ENCODE results near the gene LAMA1. TPM values are rescaled to one million over a fixed set of nuclear protein-coding genes. Genes with fewer than 3 reads are reported as not detected.

Gene LAMA1
- total and polyA plus RNA-seq, 2 of the 8 experiments (the other 6 are each of a cell fraction or from before 2014, with no cell fraction given), result 30.4 to 48.7 TPM

GRCh38 chr18:7132356-7133150 lies 15.0 kb upstream of the LAMA1 start:
- Histone ChIP-seq H2AFZ (ENCODE audit: low read length) (no peak overlapping the region), H3K4me3 (ENCODE audit: extremely low read depth in 1 of 4, insufficient read depth in 2 of 4, low read depth in 3 of 4, low read length in 4 of 4) (no peak overlapping the region), H2BK120ac (replicated peaks; ENCODE audit: low read depth, low read length) (no peak overlapping the region), H2BK12ac (ENCODE audit: low read depth, low read length) (no peak overlapping the region), H4K8ac (ENCODE audit: extremely low read depth, insufficient read depth, low read length) (no peak overlapping the region), H2BK15ac (ENCODE audit: low read length) (no peak overlapping the region), H3K9ac (replicated peaks in 1 of 4; ENCODE audit: extremely low read depth in 1 of 4, low read depth in 3 of 4, low read length in 3 of 4) (no peak overlapping the region), H2BK5ac (ENCODE audit: low read depth, low read length) (no peak overlapping the region), H4K5ac (ENCODE audit: insufficient read length, low read depth, low read length) (no peak overlapping the region), H3K27me3 (replicated peaks in 1 of 4; ENCODE audit: control insufficient read depth in 3 of 4, extremely low read depth in 1 of 4, insufficient read depth in 3 of 4, low read length in 3 of 4) (no peaks in the 10 kb centered on the region), H3K4ac (replicated peaks; ENCODE audit: insufficient read length, low read depth, low read length) (no peak overlapping the region), H3K9me3 (ENCODE audit: insufficient read depth in 2 of 2, low read depth in 1 of 2, low read length in 1 of 2) (0 out of 4 replicates have a peak, but pooled peaks cover 0 to 2% of the 10 kb centered on the region in 2 experiments), H4K20me1 (replicated peaks in 1 of 2; ENCODE audit: control insufficient read depth in 1 of 2, insufficient read depth in 2 of 2, low read length in 2 of 2) (no peaks in the 10 kb centered on the region), H3K23me2 (ENCODE audit: low read depth, low read length) (no peaks in the 10 kb centered on the region), H3K4me2 (ENCODE audit: insufficient read depth in 1 of 2, low read depth in 2 of 2, low read length in 2 of 2) (no peak overlapping the region), H3K18ac (ENCODE audit: extremely low read depth, low read length) (no peak overlapping the region), H4K91ac (replicated peaks; ENCODE audit: insufficient read length, low read length) (no peak overlapping the region), H3K79me1 (ENCODE audit: low read depth, low read length) (no peaks in the 10 kb centered on the region), H3K23ac (ENCODE audit: insufficient read length) (no peak overlapping the region), H3K79me2 (ENCODE audit: control insufficient read depth in 1 of 2, insufficient read depth in 2 of 2, low read length in 2 of 2) (no peaks in the 10 kb centered on the region), H3K36me3 (ENCODE audit: control insufficient read depth in 2 of 4, insufficient read depth in 4 of 4, low read length in 3 of 4) (no peaks in the 10 kb centered on the region), H3K4me1 (replicated peaks in 1 of 4; ENCODE audit: control insufficient read depth in 3 of 4, insufficient read depth in 4 of 4, low read length in 3 of 4) (no peaks in the 10 kb centered on the region), H2BK20ac (ENCODE audit: low read length) (no peak overlapping the region), H3K14ac (ENCODE audit: insufficient read length) (no peak overlapping the region), H3K27ac (ENCODE audit: low read depth, low read length) (no peak overlapping the region), H3K56ac (replicated peaks; ENCODE audit: insufficient read length, low read depth, low read length) (no peak overlapping the region), H2AK5ac (ENCODE audit: low read depth, low read length) (no peak overlapping the region)
- TF ChIP-seq SIX5 (IDR thresholded peaks at IDR 0.05; ENCODE audit: low read depth, low read length), result no peak
- no peak for TF ChIP-seq SP4 (IDR thresholded peaks at IDR 0.05; ENCODE audit: low read length)
- TF ChIP-seq EGR1 (IDR thresholded peaks at IDR 0.05; ENCODE audit: borderline replicate concordance, low read depth, low read length), result no peak
- no peak for TF ChIP-seq NANOG (IDR thresholded peaks at IDR 0.05; ENCODE audit: insufficient read depth, low read depth, low read length, poor library complexity, severe bottlenecking)
- no peak for TF ChIP-seq CEBPB (IDR thresholded peaks at IDR 0.05; ENCODE audit: low read depth, low read length)
- TF ChIP-seq TAF7 (optimal IDR thresholded peaks at IDR 0.05; ENCODE audit: borderline replicate concordance, low read depth, low read length), result no peak
- TF ChIP-seq MAFK (IDR thresholded peaks at IDR 0.05; ENCODE audit: low read depth, low read length), result no peak
- DNase-seq (ENCODE audit: low read depth in 1 of 2, low spot score in 2 of 2) (no peak), FAIRE-seq (no peak)
- WGBS, 2 experiments (ENCODE audit: extremely low coverage in 1 of 2, insufficient coverage in 1 of 2, insufficient read length in 1 of 2, insufficient replicate concordance in 2 of 2, low coverage in 1 of 2, low lambda C conversion rate in 2 of 2, missing lambda C conversion rate in 1 of 2), result 80% methylated on average over 9 of the region's 9 CpGs; no CpG with 5 or more reads in 1 of the 2 experiments
- CTCF ChIA-PET (ENCODE audit: partially characterized antibody), result interaction anchor here (1.3 to 2.4 kb wide), 4 partner anchors 11 to 94 kb away, joined by 3 to 11 read pairs (median 5); no protein-coding TSS in a partner anchor
- POLR2A ChIA-PET (ENCODE audit: partially characterized antibody), result interaction anchor here (1.0 kb wide), 1 partner anchor 14 kb away, joined by 3 read pairs; the partner anchor contains the start of gene LAMA1

Data from H1 (cell line).